Neutrophil (primary cell): ENCODE measurements around the gene TEKTIP1.

Experiments
- H3K27ac ChIP-seq: fragments of 200-600 bp; sonication (generic); 2 replicates; pipeline ENCODE4 v1.5.1; 2016; ENCODE audit warnings: mild to moderate bottlenecking, moderate library complexity
- H3K27me3 ChIP-seq: fragments of 200-600 bp; sonication (generic); 2 replicates; pipeline ENCODE4 v1.6.0; 2016; ENCODE audit warnings: mild to moderate bottlenecking
- H3K36me3 ChIP-seq: fragments of 200-600 bp; sonication (generic); 2 replicates; pipeline ENCODE4 v1.5.1; 2017
- H3K4me1 ChIP-seq, 2 experiments: fragments of 200-600 bp in 1 of 2; sonication (generic) in 1 of 2; 1 replicate in 1 of 2; 2 replicates in 1 of 2; pipeline versions ENCODE4 v1.5.1 to v1.6.1; 2013 to 2016; ENCODE audit warnings: low read depth in 1 of 2, low read length in 1 of 2, mild to moderate bottlenecking in 1 of 2, moderate library complexity in 1 of 2; ENCODE audit not compliant: control insufficient read depth in 1 of 2, insufficient read depth in 1 of 2
- H3K4me3 ChIP-seq, 2 experiments: fragments of 200-600 bp in 1 of 2; sonication (generic) in 1 of 2; 1 replicate in 1 of 2; 2 replicates in 1 of 2; pipeline ENCODE4 v1.5.1; 2013 to 2016; ENCODE audit warnings: low read depth in 1 of 2, low read length in 1 of 2, mild to moderate bottlenecking in 1 of 2, moderate library complexity in 1 of 2
- H3K9me3 ChIP-seq: fragments of 200-600 bp; sonication (generic); 2 replicates; pipeline ENCODE4 v1.5.1; 2016
- TF ChIP-seq, protein P1 (sequence below): fragments of 200-600 bp; sonication (generic); IDR thresholded peaks from 2 replicates; pipeline ENCODE4 v1.5.1; 2016; ENCODE audit warnings: antibody characterized with exemption

The TEKTIP1 gene

DNA sequence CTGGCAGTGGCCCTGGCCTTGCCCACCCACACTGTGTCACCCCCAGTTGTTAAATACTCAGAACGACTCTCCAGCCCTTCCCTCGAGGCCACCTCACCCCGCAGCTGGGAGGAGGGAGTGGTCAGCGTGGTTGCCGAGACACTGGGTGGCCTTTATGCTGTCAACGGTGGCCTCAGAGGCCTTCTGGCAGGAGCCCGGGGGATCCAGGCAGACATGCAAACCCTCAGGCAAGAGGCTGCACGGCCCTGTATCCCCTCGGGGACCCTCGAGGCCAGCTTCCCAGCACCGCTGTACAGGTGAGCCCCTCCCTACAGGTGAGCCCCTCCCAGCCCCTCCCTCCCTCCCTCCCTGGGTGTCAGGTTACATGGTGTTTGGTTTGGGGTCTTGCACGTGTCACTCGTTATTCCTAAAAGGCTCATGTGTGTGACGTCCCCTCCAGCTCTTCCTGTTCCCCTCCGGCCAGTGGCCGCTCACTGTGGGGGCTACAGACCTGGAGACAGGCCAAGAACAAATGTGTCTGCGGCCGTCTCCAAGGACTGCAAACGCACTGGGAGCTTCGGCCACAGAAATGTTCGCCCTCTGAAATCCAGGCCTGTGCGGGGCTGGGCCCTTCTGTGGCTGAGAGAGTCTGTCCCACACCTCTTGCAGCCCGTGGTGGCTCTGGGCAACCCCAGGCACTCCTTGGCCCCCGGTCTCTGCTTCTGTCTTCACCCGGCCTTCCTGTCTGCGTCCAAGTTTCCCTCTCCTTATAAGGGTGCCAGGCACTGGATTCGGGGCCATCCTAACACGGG is at the start of gene TEKTIP1:
TSS of gene TEKTIP1 (plus strand) at position 210 of the 791 bp plus-strand sequence. CDS start at position 214, 4 bp downstream.
- TF ChIP-seq, protein P1, sequence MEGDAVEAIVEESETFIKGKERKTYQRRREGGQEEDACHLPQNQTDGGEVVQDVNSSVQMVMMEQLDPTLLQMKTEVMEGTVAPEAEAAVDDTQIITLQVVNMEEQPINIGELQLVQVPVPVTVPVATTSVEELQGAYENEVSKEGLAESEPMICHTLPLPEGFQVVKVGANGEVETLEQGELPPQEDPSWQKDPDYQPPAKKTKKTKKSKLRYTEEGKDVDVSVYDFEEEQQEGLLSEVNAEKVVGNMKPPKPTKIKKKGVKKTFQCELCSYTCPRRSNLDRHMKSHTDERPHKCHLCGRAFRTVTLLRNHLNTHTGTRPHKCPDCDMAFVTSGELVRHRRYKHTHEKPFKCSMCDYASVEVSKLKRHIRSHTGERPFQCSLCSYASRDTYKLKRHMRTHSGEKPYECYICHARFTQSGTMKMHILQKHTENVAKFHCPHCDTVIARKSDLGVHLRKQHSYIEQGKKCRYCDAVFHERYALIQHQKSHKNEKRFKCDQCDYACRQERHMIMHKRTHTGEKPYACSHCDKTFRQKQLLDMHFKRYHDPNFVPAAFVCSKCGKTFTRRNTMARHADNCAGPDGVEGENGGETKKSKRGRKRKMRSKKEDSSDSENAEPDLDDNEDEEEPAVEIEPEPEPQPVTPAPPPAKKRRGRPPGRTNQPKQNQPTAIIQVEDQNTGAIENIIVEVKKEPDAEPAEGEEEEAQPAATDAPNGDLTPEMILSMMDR, result no peak
- Histone ChIP-seq H3K27ac (peak within 1 kb of the TSS; percentile 50), H3K36me3 (peaks cover 68% of the 10 kb centered on the region), H3K4me1 (peaks cover 4 to 5% of the 10 kb centered on the region in 2 experiments), H3K27me3 (no peaks in the 10 kb centered on the region), H3K9me3 (no peaks in the 10 kb centered on the region), H3K4me3 (no peak within 1 kb of the TSS)

DNA sequence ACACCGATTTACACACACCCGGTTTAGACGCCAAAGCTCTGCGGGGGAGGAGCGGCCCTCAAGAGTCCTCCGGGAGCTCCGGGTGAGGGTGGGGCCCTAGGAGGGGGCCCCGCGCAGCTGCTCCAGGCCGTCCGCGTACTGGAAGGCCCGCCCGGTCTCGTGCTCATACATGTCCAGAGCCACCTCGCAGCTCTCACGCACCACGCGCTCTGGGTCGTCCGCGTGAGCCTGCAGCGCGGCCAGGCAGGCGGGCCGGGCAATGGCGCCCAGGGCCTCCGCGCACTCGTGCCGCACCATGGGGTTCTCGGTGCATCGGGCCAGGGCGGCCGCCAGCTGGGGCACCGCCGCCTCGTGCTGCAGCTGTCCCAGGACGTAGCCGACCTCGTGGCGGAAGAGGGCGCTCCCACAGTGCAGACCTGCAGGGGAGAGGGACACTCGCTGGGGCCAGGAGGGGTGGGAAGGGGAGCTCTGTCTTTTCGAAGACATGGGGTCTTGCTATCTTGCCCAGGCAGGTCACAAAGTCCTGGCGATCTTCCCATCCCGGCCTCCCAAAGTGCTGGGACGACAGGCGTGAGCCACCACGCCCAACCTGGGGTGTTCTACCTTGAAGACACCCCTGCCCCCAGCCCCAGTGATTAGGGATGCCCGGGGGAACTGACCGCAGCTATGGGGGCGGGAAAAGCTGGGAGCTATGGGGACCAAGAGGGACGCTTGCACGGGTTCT is 47.4 kb upstream of the TEKTIP1 start:
- Histone ChIP-seq H3K9me3 (no peaks in the 10 kb centered on the region), H3K27me3 (no peaks in the 10 kb centered on the region), H3K4me1 (no peaks in the 10 kb centered on the region), H3K36me3 (peaks cover 24% of the 10 kb centered on the region), H3K4me3 (no peak overlapping the region), H3K27ac (no peak overlapping the region)
- TF ChIP-seq, protein P1, result no peak

DNA sequence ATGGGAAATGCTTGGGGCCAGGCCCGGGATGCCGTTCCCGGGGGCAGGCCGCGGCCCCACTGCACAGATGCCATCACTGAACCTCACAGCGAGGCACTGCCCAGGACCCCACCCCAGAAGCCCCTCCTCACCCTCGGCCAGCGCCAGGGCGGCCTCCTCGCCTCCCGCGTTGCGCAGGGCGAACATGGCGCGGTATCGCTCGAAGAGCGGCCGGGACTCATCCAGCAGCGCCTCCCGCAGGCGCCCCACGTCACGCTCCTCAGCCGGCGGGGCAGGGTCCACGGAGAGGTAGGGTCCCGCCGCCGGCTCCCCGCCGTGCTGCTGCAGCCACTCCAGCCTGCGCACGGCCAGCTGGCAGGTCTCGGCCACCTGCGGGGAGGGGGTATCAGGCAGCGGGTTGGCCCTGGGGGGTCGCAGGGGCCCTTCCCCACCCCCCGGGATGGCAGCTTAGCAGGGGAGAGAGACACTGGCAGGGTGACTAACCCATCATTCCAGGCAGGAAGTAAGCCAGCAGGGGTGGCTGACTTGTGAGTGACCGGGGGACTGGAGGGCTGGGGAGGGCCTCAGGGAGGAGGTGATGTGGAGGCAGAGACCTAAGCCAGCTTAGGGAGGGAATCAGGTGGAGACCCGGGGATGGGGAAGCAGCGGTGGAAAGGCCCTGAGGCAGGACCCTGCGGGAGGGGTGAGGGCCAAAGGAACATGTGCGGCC is 46.7 kb upstream of the TEKTIP1 start:
- H3K4me1 ChIP-seq, result no peaks in the 10 kb centered on the region
- TF ChIP-seq, protein P1, result no peak
- H3K4me3 ChIP-seq, result no peak overlapping the region
- no peaks in the 10 kb centered on the region for H3K27me3 ChIP-seq
- no peak overlapping the region for H3K27ac ChIP-seq
- H3K9me3 ChIP-seq, result no peaks in the 10 kb centered on the region
- H3K36me3 ChIP-seq, result peaks cover 24% of the 10 kb centered on the region

DNA sequence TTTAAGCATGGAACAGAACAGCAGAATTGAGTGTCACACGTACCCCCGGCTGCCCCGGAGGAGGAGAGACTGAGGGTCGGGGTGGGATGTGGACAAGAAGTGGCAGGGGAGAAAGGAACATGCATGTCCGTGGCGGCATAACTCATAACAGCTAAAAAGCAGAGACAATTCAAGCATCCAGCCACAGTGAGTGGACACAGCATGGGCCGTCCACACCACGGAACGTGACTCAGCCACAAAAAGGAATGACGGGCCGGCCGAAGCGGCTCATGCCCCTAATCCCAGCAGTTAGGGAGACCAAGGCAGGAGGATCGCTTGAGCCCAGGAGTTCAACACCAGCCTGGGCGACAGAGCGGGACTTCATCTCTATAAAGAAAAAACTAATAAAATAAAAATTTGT is 46.1 kb upstream of the TEKTIP1 start:
- H3K4me1 ChIP-seq, result no peaks in the 10 kb centered on the region
- TF ChIP-seq, protein P1, result no peak
- H3K9me3 ChIP-seq, result no peaks in the 10 kb centered on the region
- peaks cover 24% of the 10 kb centered on the region for H3K36me3 ChIP-seq
- H3K4me3 ChIP-seq, result no peak overlapping the region
- H3K27ac ChIP-seq, result no peak overlapping the region
- no peaks in the 10 kb centered on the region for H3K27me3 ChIP-seq

DNA sequence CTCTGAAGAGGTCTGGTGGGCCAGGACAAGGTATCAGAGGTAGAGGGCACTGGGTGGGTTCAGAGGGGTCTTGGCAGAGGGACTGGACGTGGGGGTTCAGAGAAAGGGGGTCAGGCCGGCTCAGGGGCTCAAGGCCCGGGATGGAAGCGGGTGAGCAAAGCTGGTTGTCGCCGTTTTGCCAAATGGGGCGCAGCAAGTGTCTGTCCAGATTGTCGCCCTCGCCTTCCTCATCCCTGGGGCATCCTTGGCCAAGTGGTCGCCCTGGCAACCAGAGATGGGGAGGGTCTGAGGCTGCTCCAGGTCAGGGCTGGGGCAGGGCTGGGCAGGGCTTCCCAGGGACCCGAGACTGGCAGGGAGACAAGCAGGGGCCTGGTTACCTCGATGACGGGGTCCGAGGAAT is 45.3 kb upstream of the TEKTIP1 start:
- Histone ChIP-seq H3K36me3 (peaks cover 24% of the 10 kb centered on the region), H3K27ac (no peak overlapping the region), H3K4me3 (no peak overlapping the region), H3K9me3 (no peaks in the 10 kb centered on the region), H3K4me1 (no peaks in the 10 kb centered on the region), H3K27me3 (no peaks in the 10 kb centered on the region)
- TF ChIP-seq, protein P1, result no peak
